ENCODE data around the gene UMODL1.
"Not testable (repeated sequence)": the region's sequence is repeated elsewhere in the genome, so short reads cannot be mapped to it uniquely, and the experiment has no call there.

UMODL1 gene

DNA sequence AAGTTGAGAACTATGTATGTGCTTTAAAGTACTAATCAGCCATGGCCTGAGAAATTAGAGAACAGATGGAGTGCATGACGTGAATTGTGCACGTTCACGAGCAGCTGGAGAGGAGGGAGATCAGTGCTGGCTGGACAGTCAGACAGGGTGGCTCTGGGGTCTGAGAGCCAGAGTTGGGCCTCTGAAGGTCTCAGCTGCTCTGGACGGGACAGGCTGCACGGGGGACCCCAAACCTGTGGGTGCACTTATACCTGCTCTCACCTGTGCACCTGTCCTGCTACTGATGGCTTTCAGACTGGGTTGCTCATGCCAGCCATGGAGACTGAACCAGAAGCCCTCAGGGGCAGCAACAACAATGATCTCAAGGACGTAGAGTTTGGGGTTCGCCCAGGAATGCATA lies 43.5 kb downstream of the UMODL1 start:
- TF ChIP-seq, protein P1, sequence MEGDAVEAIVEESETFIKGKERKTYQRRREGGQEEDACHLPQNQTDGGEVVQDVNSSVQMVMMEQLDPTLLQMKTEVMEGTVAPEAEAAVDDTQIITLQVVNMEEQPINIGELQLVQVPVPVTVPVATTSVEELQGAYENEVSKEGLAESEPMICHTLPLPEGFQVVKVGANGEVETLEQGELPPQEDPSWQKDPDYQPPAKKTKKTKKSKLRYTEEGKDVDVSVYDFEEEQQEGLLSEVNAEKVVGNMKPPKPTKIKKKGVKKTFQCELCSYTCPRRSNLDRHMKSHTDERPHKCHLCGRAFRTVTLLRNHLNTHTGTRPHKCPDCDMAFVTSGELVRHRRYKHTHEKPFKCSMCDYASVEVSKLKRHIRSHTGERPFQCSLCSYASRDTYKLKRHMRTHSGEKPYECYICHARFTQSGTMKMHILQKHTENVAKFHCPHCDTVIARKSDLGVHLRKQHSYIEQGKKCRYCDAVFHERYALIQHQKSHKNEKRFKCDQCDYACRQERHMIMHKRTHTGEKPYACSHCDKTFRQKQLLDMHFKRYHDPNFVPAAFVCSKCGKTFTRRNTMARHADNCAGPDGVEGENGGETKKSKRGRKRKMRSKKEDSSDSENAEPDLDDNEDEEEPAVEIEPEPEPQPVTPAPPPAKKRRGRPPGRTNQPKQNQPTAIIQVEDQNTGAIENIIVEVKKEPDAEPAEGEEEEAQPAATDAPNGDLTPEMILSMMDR (IDR thresholded peaks at IDR 0.05): no peak
- Mint-ChIP-seq H3K27me3 (ENCODE audit: low read depth, poor library complexity) (peaks cover 44% of the 10 kb centered on the region), H3K4me3 (no peak overlapping the region), H3K4me1 (peaks cover 13% of the 10 kb centered on the region), H3K27ac (no peak overlapping the region), H3K9me3 (no peaks in the 10 kb centered on the region), H3K36me3 (ENCODE audit: low read depth) (no peaks in the 10 kb centered on the region)
- no peak for DNase-seq

GRCh38 chr21:42115136-42115683 lies 44.1 kb downstream of the UMODL1 start:
- no peaks in the 10 kb centered on the region for H3K36me3 Mint-ChIP-seq (ENCODE audit: low read depth)
- H3K9me3 Mint-ChIP-seq: no peaks in the 10 kb centered on the region
- TF ChIP-seq, protein P1 (IDR thresholded peaks at IDR 0.05): no peak
- H3K4me3 Mint-ChIP-seq: no peak overlapping the region
- H3K27me3 Mint-ChIP-seq (ENCODE audit: low read depth, poor library complexity): peaks cover 49% of the 10 kb centered on the region
- no peak for DNase-seq
- no peak overlapping the region for H3K27ac Mint-ChIP-seq
- peaks cover 18% of the 10 kb centered on the region for H3K4me1 Mint-ChIP-seq

DNA sequence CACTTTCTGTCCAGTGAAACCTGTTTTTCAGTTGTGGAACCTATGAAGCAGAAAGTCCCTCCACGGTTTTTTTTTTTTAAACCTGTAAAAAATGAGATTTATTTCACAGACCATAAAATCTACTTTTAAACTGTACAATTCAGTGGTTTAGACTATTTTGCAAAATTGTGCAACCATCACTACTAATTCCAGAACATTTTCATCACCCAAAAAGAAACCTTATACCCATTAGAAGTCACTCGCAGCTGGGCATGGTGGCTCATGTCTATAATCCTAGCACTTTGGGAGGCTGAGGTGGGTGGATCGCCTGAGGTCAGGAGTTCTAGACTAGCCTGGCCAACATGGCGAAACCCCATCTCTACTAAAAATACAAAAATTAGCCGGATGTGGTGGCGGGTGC lies 45.4 kb downstream of the UMODL1 start:
- not testable (repeated sequence) for DNase-seq; H3K9me3 Mint-ChIP-seq; H3K36me3 Mint-ChIP-seq (ENCODE audit: low read depth); H3K27ac Mint-ChIP-seq; H3K4me3 Mint-ChIP-seq
- H3K27me3 Mint-ChIP-seq (ENCODE audit: low read depth, poor library complexity): peaks cover 54% of the 10 kb centered on the region
- H3K4me1 Mint-ChIP-seq: peaks cover 31% of the 10 kb centered on the region

DNA sequence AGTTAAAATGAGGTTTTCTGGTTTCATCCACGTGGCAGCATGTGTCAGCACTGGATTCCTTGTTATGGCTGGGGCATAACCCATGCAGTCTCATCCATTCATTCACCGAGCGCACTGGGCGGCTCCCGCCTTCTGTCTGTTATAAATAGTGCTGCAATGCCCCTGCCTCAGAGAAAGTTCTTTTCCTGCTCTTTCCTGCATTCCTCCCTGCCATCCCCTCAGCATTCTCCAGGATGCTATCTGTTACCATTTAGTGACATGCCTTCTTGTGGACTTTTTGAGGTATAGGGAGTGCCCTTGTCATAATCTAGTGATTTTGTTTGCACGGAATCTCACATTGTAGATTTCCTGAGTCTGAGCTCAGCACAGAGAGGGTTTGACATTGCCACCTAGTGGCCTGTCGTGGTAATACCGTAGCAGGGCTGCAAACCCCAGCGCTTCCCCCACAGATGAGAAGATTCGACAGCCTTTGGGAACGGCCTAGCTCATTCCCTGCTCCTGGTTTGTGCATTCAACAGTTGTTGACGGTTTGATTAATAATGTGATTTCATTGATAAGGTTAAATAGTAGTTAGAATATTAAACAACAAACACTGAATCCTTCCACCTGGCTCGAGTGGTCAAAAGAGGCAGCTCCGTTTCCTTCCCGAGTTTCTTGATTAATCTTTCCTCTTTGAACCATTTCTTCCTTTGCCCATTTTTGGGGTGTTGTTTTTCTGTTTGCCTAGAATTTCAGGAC lies 46.3 kb downstream of the UMODL1 start:
- DNase-seq: peak; percentile 86
- Mint-ChIP-seq H3K4me1 (peaks cover 31% of the 10 kb centered on the region), H3K27ac (no peak overlapping the region), H3K9me3 (no peaks in the 10 kb centered on the region), H3K36me3 (ENCODE audit: low read depth) (no peaks in the 10 kb centered on the region), H3K4me3 (peak overlapping the region; percentile 56), H3K27me3 (ENCODE audit: low read depth, poor library complexity) (peaks cover 49% of the 10 kb centered on the region)
- TF ChIP-seq, protein P1 (IDR thresholded peaks at IDR 0.05): peak; percentile 96

DNA sequence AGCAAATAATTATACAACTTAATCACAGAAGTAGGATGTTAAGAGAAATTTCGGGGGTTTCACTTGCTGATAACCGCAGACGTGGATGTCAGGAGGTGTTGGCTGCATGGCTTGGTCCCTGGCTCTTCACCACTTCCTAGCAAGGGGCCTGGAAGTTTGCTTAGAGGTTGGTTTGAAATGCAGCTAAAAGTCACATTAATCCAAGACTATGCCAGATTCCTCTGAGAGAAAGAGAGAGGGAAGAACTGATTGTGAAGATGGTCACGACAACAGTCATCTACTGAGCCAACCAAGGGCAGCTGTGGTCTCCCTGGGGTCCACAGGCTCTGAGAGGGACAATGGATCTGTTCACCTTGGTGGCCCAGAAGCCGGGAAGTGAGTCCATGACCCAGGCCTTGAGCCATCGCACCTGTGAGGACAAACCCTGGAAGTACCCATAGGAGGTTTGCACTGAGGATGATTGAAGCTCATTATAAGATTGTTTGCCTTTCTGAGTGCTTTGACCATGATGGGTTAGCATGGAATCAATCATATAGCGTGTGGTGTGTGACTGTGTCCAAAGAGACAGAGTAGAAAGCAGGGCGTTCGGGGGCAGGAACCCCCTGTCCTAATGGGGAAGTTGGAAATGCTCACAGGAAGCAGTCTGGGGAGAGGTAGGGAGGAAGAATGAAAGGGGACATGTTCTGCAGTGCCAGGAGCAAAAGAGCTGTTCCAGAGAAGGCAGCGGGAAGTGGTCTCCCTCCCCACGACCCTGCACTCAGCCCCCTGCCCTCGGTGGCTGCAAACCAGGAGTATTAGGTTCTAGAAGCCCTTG lies 47.1 kb downstream of the UMODL1 start:
- Mint-ChIP-seq H3K4me3 (no peak overlapping the region), H3K27ac (no peak overlapping the region), H3K4me1 (peaks cover 32% of the 10 kb centered on the region), H3K9me3 (no peaks in the 10 kb centered on the region), H3K27me3 (ENCODE audit: low read depth, poor library complexity) (peaks cover 44% of the 10 kb centered on the region), H3K36me3 (ENCODE audit: low read depth) (no peaks in the 10 kb centered on the region)
- no peak for DNase-seq
- TF ChIP-seq, protein P1 (IDR thresholded peaks at IDR 0.05): no peak

GRCh38 chr21:42118901-42119300 lies 47.8 kb downstream of the UMODL1 start:
- no peak for DNase-seq
- TF ChIP-seq, protein P1 (IDR thresholded peaks at IDR 0.05): no peak
- H3K4me3 Mint-ChIP-seq: no peak overlapping the region
- H3K36me3 Mint-ChIP-seq (ENCODE audit: low read depth): no peaks in the 10 kb centered on the region
- no peak overlapping the region for H3K27ac Mint-ChIP-seq
- peaks cover 37% of the 10 kb centered on the region for H3K4me1 Mint-ChIP-seq
- no peaks in the 10 kb centered on the region for H3K9me3 Mint-ChIP-seq
- peaks cover 42% of the 10 kb centered on the region for H3K27me3 Mint-ChIP-seq (ENCODE audit: low read depth, poor library complexity)
